A549 (cell line): ENCODE measurements around the gene MRPL27. TPM values are rescaled to one million over a fixed set of nuclear protein-coding genes. Genes with fewer than 3 reads are reported as not detected.

Experiments used
- ATAC-seq, 2 experiments: fragments of 200-7000 bp in 1 of 2; fragments of >200 bp in 1 of 2; cut with Nextera tagmentation in 1 of 2; cut with Tn5 transposase in 1 of 2; 3 replicates each; pipeline versions ENCODE4 v1.8.0 to v1.9.1; 2018 to 2020; ENCODE audit warnings: mild to moderate bottlenecking in 1 of 2, moderate library complexity in 1 of 2
- CTCF ChIA-PET: fragments of 300-600 bp; sonication (Branson Sonifier 250); formaldehyde crosslinking; extraction: SDS; loops from one replicate; lab custom pipeline; 2021; ENCODE audit warnings: antibody characterized with exemption, inconsistent platforms; lab: Yijun Ruan, JAX
- POLR2A ChIA-PET: fragments of 350-600 bp; formaldehyde crosslinking; extraction: SDS; loops from one replicate; lab custom pipeline; 2021; ENCODE audit warnings: antibody characterized with exemption, inconsistent platforms; lab: Yijun Ruan, JAX
- DNase-seq, 2 experiments: peaks; one replicate each; pipeline versions ENCODE4 v3.0.0 to v3.0.0-alpha.2; 2011 to 2016; ENCODE audit warnings: low read depth in 1 of 2, low spot score in 1 of 2
- FAIRE-seq: peaks from 2 replicates; lab custom pipeline; 2011; peaks lifted over from hg19 to GRCh38; lab: Jason Lieb, UNC
- H3K27ac ChIP-seq, 2 experiments: fragments of >200 bp; sonication (Bioruptor Twin); formaldehyde crosslinking; 3 replicates each; pipeline ENCODE4 v1.5.1; 2016 to 2017
- H3K4me1 ChIP-seq: fragments of >200 bp; sonication (Bioruptor Twin); formaldehyde crosslinking; 3 replicates; pipeline ENCODE4 v1.6.1; 2016
- H3K4me2 ChIP-seq: fragments of >200 bp; sonication (Bioruptor Twin); formaldehyde crosslinking; 3 replicates; pipeline ENCODE4 v1.6.1; 2016
- H3K4me3 ChIP-seq: fragments of >200 bp; sonication (Bioruptor Twin); formaldehyde crosslinking; 3 replicates; pipeline ENCODE4 v1.5.1; 2016
- H3K9me3 ChIP-seq: fragments of >200 bp; sonication (Bioruptor Twin); formaldehyde crosslinking; 3 replicates; pipeline ENCODE4 v1.6.1; 2016
- BHLHE40 ChIP-seq: IDR thresholded peaks from 2 replicates; pipeline ENCODE4 v1.6.1; 2012; ENCODE audit warnings: low read depth, low read length, inconsistent platforms
- CBX8 ChIP-seq: fragments of 200-600 bp; sonication (generic); IDR thresholded peaks from 2 replicates; pipeline ENCODE4 v1.6.1; 2016
- ELK1 ChIP-seq: fragments of 150-350 bp; IDR thresholded peaks from 2 replicates; pipeline ENCODE4 v1.6.1; 2014; ENCODE audit warnings: low read depth, mild to moderate bottlenecking, low read length
- ESRRA ChIP-seq: fragments of 150-350 bp; IDR thresholded peaks from 2 replicates; pipeline ENCODE4 v1.6.1; 2014; ENCODE audit warnings: mild to moderate bottlenecking, low read length, borderline replicate concordance
- HDAC2 ChIP-seq: fragments of 200-600 bp; sonication (generic); IDR thresholded peaks from 2 replicates; pipeline ENCODE4 v1.6.1; 2016
- HOXB5 ChIP-seq: fragments of 250-450 bp; sonication (Bioruptor Pico); IDR thresholded peaks from 2 replicates; pipeline ENCODE4 v1.5.0; 2020; ENCODE audit warnings: mild to moderate bottlenecking, moderate library complexity
- MAFK ChIP-seq: fragments of 450-650 bp; IDR thresholded peaks from 2 replicates; pipeline ENCODE4 v1.6.1; 2014; ENCODE audit not compliant: partially characterized antibody
- MYC ChIP-seq: IDR thresholded peaks from 2 replicates; pipeline ENCODE4 v1.6.1; 2012; ENCODE audit warnings: mild to moderate bottlenecking, inconsistent platforms, low read length, improper control_type of control experiment, borderline replicate concordance
- NR3C1 ChIP-seq: fragments of >200 bp; sonication (Bioruptor Twin); formaldehyde crosslinking; IDR thresholded peaks from 3 replicates; pipeline ENCODE4 v1.6.1; 2017
- PBX3 ChIP-seq: IDR thresholded peaks from 2 replicates; pipeline ENCODE4 v1.6.1; 2012
- POLR2A ChIP-seq: IDR thresholded peaks from 2 replicates; pipeline ENCODE4 v1.6.1; 2012; ENCODE audit warnings: mild to moderate bottlenecking, low read length
- POLR2AphosphoS2 ChIP-seq: conservative IDR thresholded peaks from 2 replicates; pipeline ENCODE4 v1.6.1; 2012; ENCODE audit warnings: low read length, improper control_type of control experiment, inconsistent platforms
- RARB ChIP-seq: fragments of 250-450 bp; sonication (Bioruptor Pico); IDR thresholded peaks from 2 replicates; pipeline ENCODE4 v1.8.0; 2021; ENCODE audit warnings: mild to moderate bottlenecking, moderate library complexity
- SREBF2 ChIP-seq: fragments of 450-650 bp; IDR thresholded peaks from 2 replicates; pipeline ENCODE4 v1.6.1; 2014; ENCODE audit warnings: mild to moderate bottlenecking, moderate library complexity
- USF2 ChIP-seq: fragments of 450-650 bp; IDR thresholded peaks from 2 replicates; pipeline ENCODE4 v1.6.1; 2014; ENCODE audit warnings: antibody characterized with exemption
- ZC3H11A ChIP-seq: fragments of 450-650 bp; IDR thresholded peaks from 2 replicates; pipeline ENCODE4 v1.6.1; 2014; ENCODE audit warnings: antibody characterized with exemption, mild to moderate bottlenecking
- WGBS: methylation state at CpG from one replicate; pipeline ENCODE4 v1.1.6; 2017; ENCODE audit errors: missing lambda C conversion rate; 5-methylcytosine and 5-hydroxymethylcytosine counted together
- polyA plus RNA-seq, 4 experiments: library from polyadenylated mRNA; depleted of rRNA in 3 of 4; stranded (reverse); fragments of >200 nt; fragmentation: RNase III in 1 of 4; extraction: RNeasy Plus Mini Kit Qiagen cat#74134 plus additional on column Dnase treatment in 1 of 4; gene quantifications; 2 replicates in 3 of 4; 3 replicates in 1 of 4; pipeline ENCODE4 v1.2.3, GENCODE V29; 2011 to 2017
- TF ChIP-seq, protein P1 (sequence below): fragments of >200 bp; sonication (Bioruptor Twin); formaldehyde crosslinking; IDR thresholded peaks from 2 replicates; pipeline ENCODE4 v1.6.1; 2016

The MRPL27 gene
- polyA plus RNA-seq, 2 of the 4 experiments (the other 2 are of a cell fraction) = 149 to 155 TPM

- 65% methylated on average over 5 of the region's 5 CpGs for WGBS
- Histone ChIP-seq H3K4me2 (no peak overlapping the region), H3K4me3 (no peak overlapping the region), H3K27ac (no peak overlapping the region), H3K4me1 (peaks cover 14% of the 10 kb centered on the region; the same call in 2 of the 3 replicates), H3K9me3 (no peaks in the 10 kb centered on the region)
- POLR2A ChIA-PET = no interaction called here
- TF ChIP-seq MAFK (no peak), RARB (CRISPR knock-in tag) (no peak)
- DNase-seq (no peak), FAIRE-seq (no peak), ATAC-seq (no peak)
- CTCF ChIA-PET = interaction anchor here (1.3 to 33.9 kb wide), 3 partner anchors 9 to 17 kb away, joined by 3 to 445 read pairs (median 108); partner anchors contain the start of gene LRRC59
These were observed 3.0 kb upstream of the MRPL27 start for GRCh38 chr17:50375858-50376538.

GRCh38 chr17:50373705-50374104 is 721 bp upstream of the MRPL27 start:
- ATAC-seq = no peak

GRCh38 chr17:50372222-50372757 is 694 bp downstream of the MRPL27 start:
- H3K4me2 ChIP-seq = peak overlapping the region; percentile 81
- H3K9me3 ChIP-seq = no peaks in the 10 kb centered on the region
- H3K27ac ChIP-seq = peak overlapping the region; percentile 94 to 95
- ChIA-PET POLR2A (interaction anchor here (0.5 to 2.0 kb wide), 2 partner anchors 12 to 25 kb away, joined by 3 to 7 read pairs; partner anchors contain the start of gene LRRC59), CTCF (interaction anchor here (0.9 to 33.9 kb wide), 5 partner anchors 10 to 107 kb away, joined by 3 to 445 read pairs (median 5); partner anchors contain the start of genes LRRC59 and RSAD1)
- peak overlapping the region; percentile 70 for H3K4me3 ChIP-seq
- 8% methylated on average over 14 of the region's 14 CpGs for WGBS
- ATAC-seq (no peak), FAIRE-seq (no peak), DNase-seq (no peak)
- TF ChIP-seq MYC = no peak
- no peak for TF ChIP-seq POLR2A
- no peak for TF ChIP-seq USF2
- no peak for TF ChIP-seq BHLHE40
- no peak for TF ChIP-seq CBX8
- TF ChIP-seq, protein P1, sequence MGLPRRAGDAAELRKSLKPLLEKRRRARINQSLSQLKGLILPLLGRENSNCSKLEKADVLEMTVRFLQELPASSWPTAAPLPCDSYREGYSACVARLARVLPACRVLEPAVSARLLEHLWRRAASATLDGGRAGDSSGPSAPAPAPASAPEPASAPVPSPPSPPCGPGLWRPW = no peak
- TF ChIP-seq HOXB5 (CRISPR knock-in tag) = no peak
- TF ChIP-seq HDAC2 = no peak
- TF ChIP-seq NR3C1 = no peak
- peaks cover 14% of the 10 kb centered on the region; the same call in 2 of the 3 replicates for H3K4me1 ChIP-seq

More at GRCh38 chr17:50373705-50374104, 721 bp upstream of the MRPL27 start:
- H3K9me3 ChIP-seq = no peaks in the 10 kb centered on the region
- peak overlapping the region; percentile 70 for H3K4me3 ChIP-seq
- H3K4me1 ChIP-seq = peaks cover 14% of the 10 kb centered on the region; the same call in 2 of the 3 replicates
- FAIRE-seq = no peak
- H3K4me2 ChIP-seq = peak overlapping the region; percentile 81
- POLR2A ChIA-PET = interaction anchor here (2.0 kb wide), 1 partner anchor 24 kb away, joined by 7 read pairs; the partner anchor contains the start of gene LRRC59
- TF ChIP-seq POLR2AphosphoS2 (no peak), SREBF2 (no peak), PBX3 (no peak), ELK1 (no peak), ESRRA (no peak), ZC3H11A (no peak)
- CTCF ChIA-PET = interaction anchor here (1.0 to 33.9 kb wide), 7 partner anchors 8 to 204 kb away, joined by 3 to 445 read pairs (median 3); partner anchors contain the start of genes COL1A1 and LRRC59
- no peak for DNase-seq
- H3K27ac ChIP-seq = peak overlapping the region; percentile 94 to 95; a peak in 4 of 6 replicates
- WGBS = 74% methylated on average over 2 of the region's 2 CpGs
